PC-9 (cell line): ENCODE measurements around the gene COL27A1.
"Not testable (repeated sequence)": the region's sequence is repeated elsewhere in the genome, so short reads cannot be mapped to it uniquely, and the experiment has no call there.

Experiments used
- EZH2 ChIP-seq: fragments of 200-600 bp; sonication (generic); IDR thresholded peaks from 2 replicates; pipeline ENCODE4 v1.8.0; 2017; ENCODE audit warnings: antibody characterized with exemption, low read depth
- TF ChIP-seq, protein P1 (sequence below): fragments of 200-600 bp; sonication (generic); conservative IDR thresholded peaks from 2 replicates; pipeline ENCODE4 v1.6.1; 2017; ENCODE audit warnings: mixed run types, antibody characterized with exemption, mild to moderate bottlenecking, moderate library complexity

DNA sequence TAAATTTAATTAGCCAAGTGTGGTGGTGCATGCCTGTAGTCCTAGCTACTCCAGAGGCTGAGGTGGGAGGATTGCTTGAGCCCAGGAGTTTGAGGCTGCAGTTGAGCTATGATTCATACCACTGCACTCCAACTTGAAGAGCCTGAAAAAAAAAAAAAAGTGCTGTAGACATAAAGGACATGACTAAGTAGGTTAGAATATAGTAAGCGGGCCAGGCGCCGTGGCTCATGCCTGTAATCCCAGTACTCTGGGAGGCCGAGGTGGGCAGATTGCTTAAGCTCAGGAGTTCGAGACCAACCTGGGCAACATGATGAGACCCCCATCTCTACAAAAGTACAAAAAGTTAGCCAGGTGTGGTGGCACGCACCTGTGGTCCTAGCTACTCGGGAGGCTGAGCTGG, 165.4 kb downstream of the COL27A1 start:
- TF ChIP-seq, protein P1, sequence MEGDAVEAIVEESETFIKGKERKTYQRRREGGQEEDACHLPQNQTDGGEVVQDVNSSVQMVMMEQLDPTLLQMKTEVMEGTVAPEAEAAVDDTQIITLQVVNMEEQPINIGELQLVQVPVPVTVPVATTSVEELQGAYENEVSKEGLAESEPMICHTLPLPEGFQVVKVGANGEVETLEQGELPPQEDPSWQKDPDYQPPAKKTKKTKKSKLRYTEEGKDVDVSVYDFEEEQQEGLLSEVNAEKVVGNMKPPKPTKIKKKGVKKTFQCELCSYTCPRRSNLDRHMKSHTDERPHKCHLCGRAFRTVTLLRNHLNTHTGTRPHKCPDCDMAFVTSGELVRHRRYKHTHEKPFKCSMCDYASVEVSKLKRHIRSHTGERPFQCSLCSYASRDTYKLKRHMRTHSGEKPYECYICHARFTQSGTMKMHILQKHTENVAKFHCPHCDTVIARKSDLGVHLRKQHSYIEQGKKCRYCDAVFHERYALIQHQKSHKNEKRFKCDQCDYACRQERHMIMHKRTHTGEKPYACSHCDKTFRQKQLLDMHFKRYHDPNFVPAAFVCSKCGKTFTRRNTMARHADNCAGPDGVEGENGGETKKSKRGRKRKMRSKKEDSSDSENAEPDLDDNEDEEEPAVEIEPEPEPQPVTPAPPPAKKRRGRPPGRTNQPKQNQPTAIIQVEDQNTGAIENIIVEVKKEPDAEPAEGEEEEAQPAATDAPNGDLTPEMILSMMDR, result not testable (repeated sequence)
- TF ChIP-seq EZH2, result not testable (repeated sequence)
